GM12873 (cell line): ENCODE results near the gene SEZ6.

ENCODE experiments used
- TF ChIP-seq, protein P1 (sequence below): IDR thresholded peaks from 2 replicates; pipeline ENCODE4 v1.5.1; 2012; ENCODE audit warnings: low read depth, mild to moderate bottlenecking, moderate library complexity, low read length, control low read depth; ENCODE audit not compliant: insufficient read depth; ENCODE audit errors: missing control alignments

Gene SEZ6

GRCh38 chr17:28955408-28955807, 50.4 kb downstream of the SEZ6 start:
- TF ChIP-seq, protein P1, sequence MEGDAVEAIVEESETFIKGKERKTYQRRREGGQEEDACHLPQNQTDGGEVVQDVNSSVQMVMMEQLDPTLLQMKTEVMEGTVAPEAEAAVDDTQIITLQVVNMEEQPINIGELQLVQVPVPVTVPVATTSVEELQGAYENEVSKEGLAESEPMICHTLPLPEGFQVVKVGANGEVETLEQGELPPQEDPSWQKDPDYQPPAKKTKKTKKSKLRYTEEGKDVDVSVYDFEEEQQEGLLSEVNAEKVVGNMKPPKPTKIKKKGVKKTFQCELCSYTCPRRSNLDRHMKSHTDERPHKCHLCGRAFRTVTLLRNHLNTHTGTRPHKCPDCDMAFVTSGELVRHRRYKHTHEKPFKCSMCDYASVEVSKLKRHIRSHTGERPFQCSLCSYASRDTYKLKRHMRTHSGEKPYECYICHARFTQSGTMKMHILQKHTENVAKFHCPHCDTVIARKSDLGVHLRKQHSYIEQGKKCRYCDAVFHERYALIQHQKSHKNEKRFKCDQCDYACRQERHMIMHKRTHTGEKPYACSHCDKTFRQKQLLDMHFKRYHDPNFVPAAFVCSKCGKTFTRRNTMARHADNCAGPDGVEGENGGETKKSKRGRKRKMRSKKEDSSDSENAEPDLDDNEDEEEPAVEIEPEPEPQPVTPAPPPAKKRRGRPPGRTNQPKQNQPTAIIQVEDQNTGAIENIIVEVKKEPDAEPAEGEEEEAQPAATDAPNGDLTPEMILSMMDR, result no peak

- TF ChIP-seq, protein P1, result no peak
These were observed 50.9 kb downstream of the SEZ6 start for GRCh38 chr17:28954886-28955285.

DNA sequence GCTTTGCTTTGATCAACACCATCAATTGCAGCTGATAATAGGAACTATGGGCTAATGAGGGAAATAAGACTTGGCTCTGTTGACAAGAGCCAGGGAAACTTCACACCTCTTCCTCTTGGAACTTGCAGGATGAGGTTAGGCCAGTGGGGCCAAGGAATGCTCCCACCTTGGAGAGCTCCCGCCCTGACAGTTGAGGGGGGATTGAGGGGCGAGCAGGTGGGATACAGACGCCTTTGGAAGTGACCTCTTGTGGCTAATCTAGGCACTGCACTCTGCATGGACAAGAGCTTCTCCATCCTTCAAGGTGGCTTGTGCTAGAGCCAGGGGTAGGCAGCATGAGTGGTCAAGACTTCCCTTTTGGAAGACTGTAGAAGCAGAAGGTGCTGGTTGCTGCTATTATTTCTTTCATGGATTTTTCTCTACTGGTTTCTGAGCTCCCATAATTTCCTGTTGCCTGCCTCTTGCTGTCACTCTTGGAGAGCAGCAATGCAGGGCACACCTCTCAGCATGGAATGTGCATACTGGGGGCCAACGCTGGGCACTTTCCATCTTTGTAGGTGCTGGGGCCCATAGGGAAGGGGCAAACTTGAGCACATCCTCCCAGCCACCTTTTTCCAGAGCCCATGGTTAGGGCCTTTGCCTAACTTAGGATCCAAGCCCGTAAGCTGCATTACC, 52.3 kb downstream of the SEZ6 start:
- TF ChIP-seq, protein P1, result peak; percentile 98

- TF ChIP-seq, protein P1, result no peak
These were observed 53.5 kb downstream of the SEZ6 start for GRCh38 chr17:28951991-28952975.

- TF ChIP-seq, protein P1, result no peak
These were observed 54.3 kb downstream of the SEZ6 start, which contains the start of gene PHF12 for GRCh38 chr17:28951428-28951990. PHF12 (minus strand) TSS chr17:28951518; CDS start chr17:28950960, 558 bp downstream.

DNA sequence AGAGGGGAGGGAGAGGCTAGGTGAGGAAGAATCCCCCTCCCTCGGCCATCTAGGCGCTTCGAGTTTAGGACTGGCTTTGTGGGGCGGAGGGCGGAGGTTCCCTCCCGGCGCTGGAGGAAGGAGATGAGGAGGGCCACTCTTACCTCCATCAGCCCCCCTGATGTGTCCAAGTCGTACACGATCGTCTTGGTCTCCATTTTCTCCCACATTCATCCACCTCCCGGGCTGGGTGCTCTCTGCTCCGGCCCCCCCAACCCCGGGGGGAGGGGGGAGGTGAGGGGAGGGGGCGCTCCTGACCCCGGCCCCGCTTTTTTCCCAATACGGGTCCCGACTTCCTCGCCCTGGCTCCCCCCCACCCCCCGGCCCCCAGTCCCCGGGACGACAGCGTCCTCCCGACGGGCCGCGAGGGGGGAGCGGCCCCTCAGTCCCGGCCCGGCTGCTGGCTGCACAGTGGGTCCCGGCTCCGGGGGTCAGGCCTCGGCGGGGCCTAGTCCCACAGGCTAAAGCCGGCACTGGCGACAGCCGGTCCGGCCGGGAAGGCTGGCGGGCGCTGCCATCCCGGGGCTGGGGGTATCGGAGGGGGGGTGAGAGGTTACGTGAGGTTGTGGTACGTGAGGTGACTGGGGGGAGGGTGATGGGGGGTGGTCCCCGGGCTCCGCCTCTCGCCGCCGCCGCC, 54.9 kb downstream of the SEZ6 start:
- TF ChIP-seq, protein P1, result no peak
